Lower lobe of right lung (tissue), 2 donors: Measurements from ENCODE around the gene PTPRK. TPM values are rescaled to one million over a fixed set of nuclear protein-coding genes. Genes with fewer than 3 reads are reported as not detected.
A peak's percentile ranks its signal among the peaks of the same experiment; 100 is the strongest.

Experiments
- ATAC-seq, 2 donors: fragments of 200-7000 bp; cut with Tn5 transposase; one replicate each; pipeline ENCODE4 v1.9.1; 2020 to 2022; ENCODE audit warnings: mild to moderate bottlenecking in 2 of 2, moderate library complexity in 2 of 2
- DNase-seq: peaks from one replicate; pipeline ENCODE4 v3.0.0-alpha.2; 2020
- H3K27ac ChIP-seq: fragments of 200-600 bp; one replicate; pipeline ENCODE4 v1.8.0; 2022
- H3K27me3 ChIP-seq: fragments of 200-600 bp; one replicate; pipeline ENCODE4 v1.8.0; 2022; ENCODE audit warnings: low read depth
- H3K36me3 ChIP-seq: fragments of 200-600 bp; one replicate; pipeline ENCODE4 v1.8.0; 2022; ENCODE audit warnings: mild to moderate bottlenecking
- H3K4me1 ChIP-seq: fragments of 200-600 bp; one replicate; pipeline ENCODE4 v1.8.0; 2022
- H3K4me3 ChIP-seq: fragments of 200-600 bp; one replicate; pipeline ENCODE4 v1.8.0; 2022; ENCODE audit warnings: mild to moderate bottlenecking
- H3K9me3 ChIP-seq: fragments of 200-600 bp; one replicate; pipeline ENCODE4 v1.8.0; 2022
- intact Hi-C: fragments of 100-400 bp; cut with DNase I; formaldehyde crosslinking; loops from one replicate; pipeline ENCODE4 v1.11.0; 2022
- total RNA-seq: library from RNA; stranded (reverse); fragmentation: NEBNext Ultra II Directional; extraction: Animal tissue kit (Norgen Biotek cat#: 25700); gene quantifications from one replicate; pipeline ENCODE4 v1.2.1, GENCODE V29; 2021
- TF ChIP-seq, protein P1 (sequence below): fragments of 200-600 bp; IDR thresholded peaks from one replicate; pipeline ENCODE4 v1.8.0; 2022; ENCODE audit warnings: antibody characterized with exemption, mild to moderate bottlenecking
- donor health status: DM: no; HTN: yes; CAD: no; lungs with severe emphysema.

Gene PTPRK
- total RNA-seq, 1 donor from 2014 or later, result 62.7 TPM

DNA sequence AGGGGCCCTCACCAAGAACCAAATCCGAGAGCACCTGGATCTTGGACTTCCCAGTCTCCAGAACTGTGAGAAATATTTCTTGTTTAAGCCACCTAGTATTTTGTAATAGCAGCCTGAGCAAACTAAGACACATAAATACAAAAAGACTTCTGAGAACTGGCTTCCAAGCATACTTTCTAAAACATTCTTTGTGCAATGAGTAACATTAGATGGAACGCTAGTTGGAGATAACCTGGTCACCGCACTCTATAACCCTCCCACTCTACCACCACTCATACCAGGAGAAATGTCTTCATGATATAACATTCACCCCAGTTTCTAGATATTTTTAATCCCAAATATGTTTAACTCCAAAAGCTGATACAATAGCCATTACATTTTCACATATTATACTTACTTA is 450.0 kb downstream of the PTPRK start:
- DNase-seq (no peak), ATAC-seq (no peak)
- H3K36me3 ChIP-seq, result no peaks in the 10 kb centered on the region
- no peaks in the 10 kb centered on the region for H3K9me3 ChIP-seq
- H3K27ac ChIP-seq, result no peak overlapping the region
- intact Hi-C loops, result no loop called here
- no peaks in the 10 kb centered on the region for H3K4me1 ChIP-seq
- H3K27me3 ChIP-seq, result no peaks in the 10 kb centered on the region
- TF ChIP-seq, protein P1, sequence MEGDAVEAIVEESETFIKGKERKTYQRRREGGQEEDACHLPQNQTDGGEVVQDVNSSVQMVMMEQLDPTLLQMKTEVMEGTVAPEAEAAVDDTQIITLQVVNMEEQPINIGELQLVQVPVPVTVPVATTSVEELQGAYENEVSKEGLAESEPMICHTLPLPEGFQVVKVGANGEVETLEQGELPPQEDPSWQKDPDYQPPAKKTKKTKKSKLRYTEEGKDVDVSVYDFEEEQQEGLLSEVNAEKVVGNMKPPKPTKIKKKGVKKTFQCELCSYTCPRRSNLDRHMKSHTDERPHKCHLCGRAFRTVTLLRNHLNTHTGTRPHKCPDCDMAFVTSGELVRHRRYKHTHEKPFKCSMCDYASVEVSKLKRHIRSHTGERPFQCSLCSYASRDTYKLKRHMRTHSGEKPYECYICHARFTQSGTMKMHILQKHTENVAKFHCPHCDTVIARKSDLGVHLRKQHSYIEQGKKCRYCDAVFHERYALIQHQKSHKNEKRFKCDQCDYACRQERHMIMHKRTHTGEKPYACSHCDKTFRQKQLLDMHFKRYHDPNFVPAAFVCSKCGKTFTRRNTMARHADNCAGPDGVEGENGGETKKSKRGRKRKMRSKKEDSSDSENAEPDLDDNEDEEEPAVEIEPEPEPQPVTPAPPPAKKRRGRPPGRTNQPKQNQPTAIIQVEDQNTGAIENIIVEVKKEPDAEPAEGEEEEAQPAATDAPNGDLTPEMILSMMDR, result no peak
- H3K4me3 ChIP-seq, result no peak overlapping the region

DNA sequence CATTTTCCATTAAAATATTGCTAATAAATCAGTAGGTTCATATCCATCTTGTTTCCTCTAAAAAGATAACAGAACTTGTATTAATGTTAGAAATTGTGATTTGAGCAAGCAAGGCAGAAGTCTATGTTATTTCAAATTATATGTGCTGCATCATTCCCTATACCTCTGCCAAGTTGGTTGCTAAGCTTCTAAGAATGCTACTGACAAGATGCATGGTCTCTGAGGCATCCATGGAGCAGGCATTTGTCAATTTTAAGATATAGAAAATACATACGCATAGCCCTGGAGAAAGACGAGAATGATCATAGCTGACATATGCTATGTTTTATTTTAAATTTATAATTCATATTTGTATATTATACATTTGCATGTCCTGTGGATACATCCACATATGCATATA is 451.2 kb downstream of the PTPRK start:
- DNase-seq (no peak), ATAC-seq (no peak)
- no peak overlapping the region for H3K27ac ChIP-seq
- H3K9me3 ChIP-seq, result no peaks in the 10 kb centered on the region
- intact Hi-C loops, result no loop called here
- H3K36me3 ChIP-seq, result no peaks in the 10 kb centered on the region
- TF ChIP-seq, protein P1, result no peak
- H3K4me1 ChIP-seq, result no peaks in the 10 kb centered on the region
- H3K27me3 ChIP-seq, result no peaks in the 10 kb centered on the region
- no peak overlapping the region for H3K4me3 ChIP-seq

DNA sequence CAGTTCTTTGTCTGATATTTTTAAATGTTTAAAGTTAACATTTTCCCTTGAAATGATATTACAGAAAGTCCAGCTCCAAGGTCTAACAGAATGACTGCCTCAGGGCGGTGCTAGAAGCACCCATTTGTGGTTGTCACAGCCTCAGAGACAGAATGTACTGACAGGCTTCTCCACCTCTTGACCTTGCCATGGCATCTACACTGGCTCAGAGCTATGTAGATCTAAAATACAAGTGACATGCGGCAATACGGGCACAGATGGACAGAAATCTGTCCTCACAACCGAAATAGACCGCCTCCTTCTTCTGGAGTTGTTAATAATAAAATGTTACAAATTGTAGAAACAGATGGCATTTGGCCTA is 452.3 kb downstream of the PTPRK start:
- Histone ChIP-seq H3K4me1 (peaks cover 4% of the 10 kb centered on the region), H3K36me3 (no peaks in the 10 kb centered on the region), H3K27ac (no peak overlapping the region), H3K27me3 (no peaks in the 10 kb centered on the region), H3K9me3 (no peaks in the 10 kb centered on the region), H3K4me3 (no peak overlapping the region)
- DNase-seq, result no peak
- intact Hi-C loops, result no loop called here
- TF ChIP-seq, protein P1, result no peak
- peak in 1 of 2 donors; percentile 56 for ATAC-seq

GRCh38 chr6:128067446-128068118 is 452.8 kb downstream of the PTPRK start:
- Histone ChIP-seq H3K9me3 (no peaks in the 10 kb centered on the region), H3K27me3 (no peaks in the 10 kb centered on the region), H3K4me3 (no peak overlapping the region), H3K36me3 (no peaks in the 10 kb centered on the region), H3K4me1 (peaks cover 5% of the 10 kb centered on the region), H3K27ac (no peak overlapping the region)
- DNase-seq (no peak), ATAC-seq (no peak)
- intact Hi-C loops, result no loop called here
- TF ChIP-seq, protein P1, result no peak

DNA sequence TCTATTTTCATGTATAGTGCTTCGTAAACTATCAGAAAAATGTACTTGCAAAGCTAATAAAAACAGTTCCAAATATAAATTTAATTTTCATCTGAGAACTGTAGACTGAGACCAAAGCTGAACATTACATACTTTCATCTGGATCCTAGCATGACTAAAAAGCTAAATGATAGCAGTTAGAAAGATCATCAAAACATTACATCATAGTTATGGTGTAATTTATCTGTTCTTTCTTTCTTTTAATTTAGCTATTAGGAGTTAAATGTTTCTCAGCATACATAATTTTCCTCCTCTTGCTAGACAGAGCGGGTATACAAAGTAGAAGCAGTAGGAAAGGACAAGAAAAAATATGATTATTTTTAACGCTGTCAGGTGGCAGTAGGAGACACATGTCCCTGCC is 455.3 kb downstream of the PTPRK start:
- TF ChIP-seq, protein P1, result no peak
- H3K4me1 ChIP-seq, result peaks cover 5% of the 10 kb centered on the region
- no peaks in the 10 kb centered on the region for H3K27me3 ChIP-seq
- intact Hi-C loops, result no loop called here
- no peak for ATAC-seq
- no peak for DNase-seq
- H3K27ac ChIP-seq, result no peak overlapping the region
- no peak overlapping the region for H3K4me3 ChIP-seq
- H3K36me3 ChIP-seq, result no peaks in the 10 kb centered on the region
- H3K9me3 ChIP-seq, result no peaks in the 10 kb centered on the region

GRCh38 chr6:128064540-128064895 is 455.9 kb downstream of the PTPRK start:
- no peak for ATAC-seq
- no peaks in the 10 kb centered on the region for H3K36me3 ChIP-seq
- H3K27me3 ChIP-seq, result no peaks in the 10 kb centered on the region
- no peaks in the 10 kb centered on the region for H3K9me3 ChIP-seq
- H3K4me1 ChIP-seq, result peaks cover 5% of the 10 kb centered on the region
- no peak for DNase-seq
- intact Hi-C loops, result no loop called here
- TF ChIP-seq, protein P1, result no peak
- no peak overlapping the region for H3K4me3 ChIP-seq
- H3K27ac ChIP-seq, result no peak overlapping the region
